SK-N-MC (cell line): Measurements from ENCODE around the gene ATG9B.
"Not testable (repeated sequence)": the region's sequence is repeated elsewhere in the genome, so short reads cannot be mapped to it uniquely, and the experiment has no call there.

Experiments used
- DNase-seq: peaks from one replicate; pipeline ENCODE4 v3.0.0-alpha.2; 2011; ENCODE audit warnings: low read depth, low spot score
- H3K27ac ChIP-seq: fragments of 200-600 bp; sonication (generic); 2 replicates; pipeline ENCODE4 v1.5.1; 2016; ENCODE audit warnings: mixed run types
- H3K36me3 ChIP-seq: fragments of 200-600 bp; sonication (generic); 2 replicates; pipeline ENCODE4 v1.6.1; 2017; ENCODE audit warnings: antibody characterized with exemption, low read length, mixed read lengths; ENCODE audit not compliant: insufficient read depth
- H3K4me3 ChIP-seq: fragments of 200-600 bp; sonication (generic); 2 replicates; pipeline ENCODE4 v1.5.1; 2016
- H3K9ac ChIP-seq: fragments of 200-600 bp; sonication (generic); 2 replicates; pipeline ENCODE4 v1.8.0; 2017; ENCODE audit warnings: mixed run types, mixed read lengths; ENCODE audit not compliant: insufficient read length
- H3K9me3 ChIP-seq: fragments of 200-600 bp; sonication (generic); 2 replicates; pipeline ENCODE4 v1.6.1; 2017; ENCODE audit warnings: low read depth, mild to moderate bottlenecking, antibody characterized with exemption, low read length, moderate library complexity, mixed read lengths
- EZH2 ChIP-seq: fragments of 200-600 bp; sonication (generic); IDR thresholded peaks from one replicate; pipeline ENCODE4 v1.6.1; 2017; ENCODE audit warnings: antibody characterized with exemption
- FOXP2 ChIP-seq: optimal IDR thresholded peaks from 2 replicates; pipeline ENCODE3; 2011; ENCODE audit warnings: mild to moderate bottlenecking, moderate library complexity; ENCODE audit not compliant: insufficient read depth; ENCODE audit errors: extremely low read length, control extremely low read depth
- POLR2AphosphoS5 ChIP-seq: IDR thresholded peaks from 2 replicates; pipeline ENCODE4 v1.6.1; 2012; ENCODE audit warnings: mild to moderate bottlenecking, low read depth, low read length, borderline replicate concordance

The ATG9B gene

GRCh38 chr7:151045262-151045661 lies 21.0 kb upstream of the ATG9B start:
- Histone ChIP-seq H3K36me3 (no peaks in the 10 kb centered on the region), H3K9ac (no peak overlapping the region), H3K4me3 (no peak overlapping the region), H3K27ac (no peak overlapping the region), H3K9me3 (no peaks in the 10 kb centered on the region)
- TF ChIP-seq FOXP2 (no peak), EZH2 (no peak), POLR2AphosphoS5 (no peak)
- DNase-seq, result no peak

GRCh38 chr7:151043959-151044358 lies 19.7 kb upstream of the ATG9B start:
- H3K9me3 ChIP-seq, result no peaks in the 10 kb centered on the region
- no peak overlapping the region for H3K4me3 ChIP-seq
- no peak for DNase-seq
- H3K27ac ChIP-seq, result no peak overlapping the region
- H3K9ac ChIP-seq, result no peak overlapping the region
- H3K36me3 ChIP-seq, result no peaks in the 10 kb centered on the region
- no peak for TF ChIP-seq POLR2AphosphoS5
- no peak for TF ChIP-seq FOXP2
- no peak for TF ChIP-seq EZH2

GRCh38 chr7:151043449-151043848 lies 19.2 kb upstream of the ATG9B start:
- H3K9ac ChIP-seq, H3K36me3 ChIP-seq, H3K27ac ChIP-seq: not testable (repeated sequence)

GRCh38 chr7:151040616-151041375 lies 16.5 kb upstream of the ATG9B start:
- Histone ChIP-seq H3K9me3 (no peaks in the 10 kb centered on the region), H3K9ac (no peak overlapping the region), H3K27ac (no peak overlapping the region), H3K36me3 (no peaks in the 10 kb centered on the region; the same call in 1 of the 2 replicates), H3K4me3 (no peak overlapping the region)
- TF ChIP-seq POLR2AphosphoS5, result no peak
- no peak for TF ChIP-seq EZH2
- no peak for TF ChIP-seq FOXP2
- DNase-seq, result no peak

More at GRCh38 chr7:151043449-151043848, 19.2 kb upstream of the ATG9B start:
- H3K9me3 ChIP-seq, H3K4me3 ChIP-seq, DNase-seq: not testable (repeated sequence)

GRCh38 chr7:151039850-151040548 lies 15.7 kb upstream of the ATG9B start:
- Histone ChIP-seq H3K9ac (no peak overlapping the region), H3K36me3 (peaks cover 3% of the 10 kb centered on the region; the same call in 1 of the 2 replicates), H3K27ac (no peak overlapping the region), H3K9me3 (no peaks in the 10 kb centered on the region), H3K4me3 (no peak overlapping the region)
- TF ChIP-seq FOXP2 (no peak), EZH2 (no peak), POLR2AphosphoS5 (no peak)
- DNase-seq, result no peak

- TF ChIP-seq POLR2AphosphoS5, result no peak; the same call in 1 of the 2 replicates
- no peak for DNase-seq
- Histone ChIP-seq H3K9ac (peak overlapping the region; percentile 3), H3K4me3 (no peak overlapping the region), H3K36me3 (peaks cover 11% of the 10 kb centered on the region; the same call in 1 of the 2 replicates), H3K27ac (0 out of 2 replicates have a peak overlapping the region, but pooled peaks have one; percentile 31), H3K9me3 (no peaks in the 10 kb centered on the region)
These were observed 14.9 kb upstream of the ATG9B start for GRCh38 chr7:151038951-151039849.

- Histone ChIP-seq H3K4me3 (no peak overlapping the region), H3K9ac (no peak overlapping the region), H3K9me3 (no peaks in the 10 kb centered on the region), H3K36me3 (peaks cover 11% of the 10 kb centered on the region; the same call in 1 of the 2 replicates), H3K27ac (no peak overlapping the region)
- no peak for TF ChIP-seq FOXP2
- no peak for TF ChIP-seq POLR2AphosphoS5
- no peak for TF ChIP-seq EZH2
- no peak for DNase-seq
These were observed 11.6 kb upstream of the ATG9B start for GRCh38 chr7:151035902-151036301.

- no peak overlapping the region for H3K9ac ChIP-seq
- peaks cover 11% of the 10 kb centered on the region; the same call in 1 of the 2 replicates for H3K36me3 ChIP-seq
- TF ChIP-seq FOXP2, result no peak
- no peak for TF ChIP-seq EZH2
- no peak for TF ChIP-seq POLR2AphosphoS5
- H3K9me3 ChIP-seq, result no peaks in the 10 kb centered on the region
- DNase-seq, result no peak
- no peak overlapping the region for H3K4me3 ChIP-seq
- H3K27ac ChIP-seq, result no peak overlapping the region
These were observed 10.9 kb upstream of the ATG9B start for GRCh38 chr7:151035026-151035717.
